ENCODE results near the gene CTBP2.

DNA sequence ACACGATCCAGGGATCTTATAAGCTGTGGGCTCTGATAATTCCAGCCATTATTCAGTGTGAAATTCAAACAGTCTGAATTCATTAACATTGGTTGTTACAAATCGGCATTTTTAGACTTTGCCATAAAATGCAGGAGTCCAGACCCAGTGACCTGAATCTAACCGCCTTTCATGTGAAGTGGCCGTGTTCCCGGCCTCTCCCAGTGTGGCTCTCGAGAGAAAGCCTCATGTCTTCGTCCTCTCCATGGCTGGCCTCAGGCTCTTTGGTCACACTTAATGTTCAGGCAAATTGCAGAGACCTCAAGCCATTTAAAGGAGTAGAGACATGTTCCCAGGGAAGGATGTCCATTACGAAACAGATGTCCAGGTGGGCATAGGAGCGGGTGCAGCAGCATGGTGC, 59.3 kb downstream of the CTBP2 start:
- TF ChIP-seq RCOR1 (conservative IDR thresholded peaks at IDR 0.05; ENCODE audit: low read depth, low read length) = no peak
- TF ChIP-seq, protein P1, sequence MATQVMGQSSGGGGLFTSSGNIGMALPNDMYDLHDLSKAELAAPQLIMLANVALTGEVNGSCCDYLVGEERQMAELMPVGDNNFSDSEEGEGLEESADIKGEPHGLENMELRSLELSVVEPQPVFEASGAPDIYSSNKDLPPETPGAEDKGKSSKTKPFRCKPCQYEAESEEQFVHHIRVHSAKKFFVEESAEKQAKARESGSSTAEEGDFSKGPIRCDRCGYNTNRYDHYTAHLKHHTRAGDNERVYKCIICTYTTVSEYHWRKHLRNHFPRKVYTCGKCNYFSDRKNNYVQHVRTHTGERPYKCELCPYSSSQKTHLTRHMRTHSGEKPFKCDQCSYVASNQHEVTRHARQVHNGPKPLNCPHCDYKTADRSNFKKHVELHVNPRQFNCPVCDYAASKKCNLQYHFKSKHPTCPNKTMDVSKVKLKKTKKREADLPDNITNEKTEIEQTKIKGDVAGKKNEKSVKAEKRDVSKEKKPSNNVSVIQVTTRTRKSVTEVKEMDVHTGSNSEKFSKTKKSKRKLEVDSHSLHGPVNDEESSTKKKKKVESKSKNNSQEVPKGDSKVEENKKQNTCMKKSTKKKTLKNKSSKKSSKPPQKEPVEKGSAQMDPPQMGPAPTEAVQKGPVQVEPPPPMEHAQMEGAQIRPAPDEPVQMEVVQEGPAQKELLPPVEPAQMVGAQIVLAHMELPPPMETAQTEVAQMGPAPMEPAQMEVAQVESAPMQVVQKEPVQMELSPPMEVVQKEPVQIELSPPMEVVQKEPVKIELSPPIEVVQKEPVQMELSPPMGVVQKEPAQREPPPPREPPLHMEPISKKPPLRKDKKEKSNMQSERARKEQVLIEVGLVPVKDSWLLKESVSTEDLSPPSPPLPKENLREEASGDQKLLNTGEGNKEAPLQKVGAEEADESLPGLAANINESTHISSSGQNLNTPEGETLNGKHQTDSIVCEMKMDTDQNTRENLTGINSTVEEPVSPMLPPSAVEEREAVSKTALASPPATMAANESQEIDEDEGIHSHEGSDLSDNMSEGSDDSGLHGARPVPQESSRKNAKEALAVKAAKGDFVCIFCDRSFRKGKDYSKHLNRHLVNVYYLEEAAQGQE (IDR thresholded peaks at IDR 0.05; ENCODE audit: low read depth, low read length) = no peak
- TF ChIP-seq JUND (IDR thresholded peaks at IDR 0.05; ENCODE audit: low read depth, low read length) = no peak
- no peak for TF ChIP-seq TCF7 (IDR thresholded peaks at IDR 0.05; ENCODE audit: borderline replicate concordance)
- no peak for TF ChIP-seq SIN3A (IDR thresholded peaks at IDR 0.05; ENCODE audit: low read depth, low read length)

Data from GM12878 (cell line).